ENCODE data around the gene ST14.
"Not testable (repeated sequence)": the region's sequence is repeated elsewhere in the genome, so short reads cannot be mapped to it uniquely, and the experiment has no call there.

ST14 gene

GRCh38 chr11:130164221-130164570 is 4.6 kb downstream of the ST14 start:
- no peak for DNase-seq (ENCODE audit: low read depth)

GRCh38 chr11:130165601-130166456 is 6.2 kb downstream of the ST14 start:
- no peak for DNase-seq (ENCODE audit: low read depth)

- no peak for DNase-seq (ENCODE audit: low read depth)
These were observed 6.8 kb downstream of the ST14 start for GRCh38 chr11:130166457-130166784.

- DNase-seq (ENCODE audit: low read depth) = no peak
These were observed 7.6 kb downstream of the ST14 start for GRCh38 chr11:130167146-130167545.

GRCh38 chr11:130168105-130168504 is 8.5 kb downstream of the ST14 start:
- DNase-seq (ENCODE audit: low read depth) = no peak

- no peak for DNase-seq (ENCODE audit: low read depth)
These were observed 10.8 kb downstream of the ST14 start for GRCh38 chr11:130170345-130170744.

GRCh38 chr11:130171534-130171933 is 12.0 kb downstream of the ST14 start:
- DNase-seq (ENCODE audit: low read depth) = no peak

- DNase-seq (ENCODE audit: low read depth) = not testable (repeated sequence)
These were observed 12.4 kb downstream of the ST14 start for GRCh38 chr11:130172001-130172400.

GRCh38 chr11:130174642-130175041 is 15.1 kb downstream of the ST14 start:
- DNase-seq (ENCODE audit: low read depth) = no peak

- no peak for DNase-seq (ENCODE audit: low read depth)
These were observed 16.3 kb downstream of the ST14 start for GRCh38 chr11:130175898-130176297.

GRCh38 chr11:130177782-130178181 is 18.2 kb downstream of the ST14 start:
- no peak for DNase-seq (ENCODE audit: low read depth)

- no peak for DNase-seq (ENCODE audit: low read depth)
These were observed 19.1 kb downstream of the ST14 start for GRCh38 chr11:130178441-130179339.

- DNase-seq (ENCODE audit: low read depth) = no peak
These were observed 20.1 kb downstream of the ST14 start for GRCh38 chr11:130179396-130180306.

- no peak for DNase-seq (ENCODE audit: low read depth)
These were observed 20.9 kb downstream of the ST14 start for GRCh38 chr11:130180491-130180890.

GRCh38 chr11:130180896-130181294 is 21.3 kb downstream of the ST14 start:
- no peak for DNase-seq (ENCODE audit: low read depth)

GRCh38 chr11:130181295-130182272 is 22.0 kb downstream of the ST14 start:
- DNase-seq (ENCODE audit: low read depth) = no peak

GRCh38 chr11:130183878-130184610 is 24.5 kb downstream of the ST14 start:
- DNase-seq (ENCODE audit: low read depth) = no peak

- DNase-seq (ENCODE audit: low read depth) = no peak
These were observed 27.5 kb downstream of the ST14 start for GRCh38 chr11:130187096-130187495.

GRCh38 chr11:130188047-130188446 is 28.5 kb downstream of the ST14 start:
- DNase-seq (ENCODE audit: low read depth) = no peak

All from activated T-cell treated with anti-CD3 and anti-CD28 coated beads for 24 hours (primary cell).